H1 (cell line): ENCODE measurements around the gene TARS3. TPM values are rescaled to one million over a fixed set of nuclear protein-coding genes. Genes with fewer than 3 reads are reported as not detected.
"Not testable (repeated sequence)": the region's sequence is repeated elsewhere in the genome, so short reads cannot be mapped to it uniquely, and the experiment has no call there.

ENCODE experiments used
- CTCF ChIA-PET: fragments of 300-600 bp; sonication (Branson Sonifier 250); formaldehyde crosslinking; loops from one replicate; lab custom pipeline; 2021; ENCODE audit not compliant: partially characterized antibody; lab: Charles Lee
- POLR2A ChIA-PET: fragments of 300-600 bp; sonication (Branson Sonifier 250); formaldehyde crosslinking; loops from one replicate; lab custom pipeline; 2021; ENCODE audit warnings: inconsistent platforms; ENCODE audit not compliant: partially characterized antibody; lab: Charles Lee
- DNase-seq, 2 experiments: peaks; one replicate each; pipeline versions ENCODE4 v3.0.0 to v3.0.0-alpha.2; 2010 to 2022; ENCODE audit warnings: low spot score in 2 of 2, low read depth in 1 of 2, mixed read lengths in 1 of 2
- FAIRE-seq: peaks from 2 replicates; lab custom pipeline; 2011; peaks lifted over from hg19 to GRCh38; lab: Jason Lieb, UNC
- H2AFZ ChIP-seq: 2 replicates; pipeline ENCODE4 v1.8.1; 2012; ENCODE audit warnings: low read length, inconsistent platforms
- H2AK5ac ChIP-seq: 2 replicates; pipeline ENCODE4 v1.6.1; 2013; ENCODE audit warnings: low read depth, low read length
- H2BK120ac ChIP-seq: replicated peaks from 2 replicates; pipeline ENCODE3; 2013; ENCODE audit warnings: low read depth, low read length, inconsistent platforms
- H2BK12ac ChIP-seq: 2 replicates; pipeline ENCODE4 v1.6.1; 2013; ENCODE audit warnings: low read depth, low read length
- H2BK15ac ChIP-seq: 2 replicates; pipeline ENCODE4 v1.6.1; 2013; ENCODE audit warnings: low read length
- H2BK20ac ChIP-seq: 2 replicates; pipeline ENCODE4 v1.6.1; 2013; ENCODE audit warnings: low read length
- H2BK5ac ChIP-seq: 2 replicates; pipeline ENCODE4 v1.6.1; 2013; ENCODE audit warnings: low read depth, low read length
- H3K14ac ChIP-seq: 2 replicates; pipeline ENCODE4 v1.6.1; 2013; ENCODE audit warnings: inconsistent platforms; ENCODE audit not compliant: insufficient read length
- H3K18ac ChIP-seq: 2 replicates; pipeline ENCODE4 v1.6.1; 2013; ENCODE audit warnings: low read length; ENCODE audit errors: extremely low read depth
- H3K23ac ChIP-seq: 2 replicates; pipeline ENCODE4 v1.6.1; 2013; ENCODE audit warnings: inconsistent platforms; ENCODE audit not compliant: insufficient read length
- H3K23me2 ChIP-seq: 2 replicates; pipeline ENCODE4 v1.6.1; 2013; ENCODE audit warnings: low read depth, low read length
- H3K27ac ChIP-seq: 2 replicates; pipeline ENCODE4 v1.6.1; 2011; ENCODE audit warnings: low read depth, low read length, inconsistent platforms
- H3K27me3 ChIP-seq, 4 experiments: replicated peaks in 1 of 4; 1 replicate in 1 of 4; 2 replicates in 3 of 4; pipeline versions ENCODE4 v1.6.1 to v1.8.1; 2011 to 2013; ENCODE audit warnings: low read length in 3 of 4, mild to moderate bottlenecking in 3 of 4, inconsistent platforms in 2 of 4, mixed read lengths in 2 of 4, moderate library complexity in 1 of 4; ENCODE audit not compliant: control insufficient read depth in 3 of 4, insufficient read depth in 3 of 4; ENCODE audit errors: extremely low read depth in 1 of 4
- H3K36me3 ChIP-seq, 4 experiments: 2 replicates each; pipeline versions ENCODE4 v1.6.1 to v1.8.1; 2011 to 2013; ENCODE audit warnings: mild to moderate bottlenecking in 4 of 4, low read length in 3 of 4, moderate library complexity in 2 of 4, control low read depth in 1 of 4, inconsistent platforms in 1 of 4; ENCODE audit not compliant: insufficient read depth in 4 of 4, control insufficient read depth in 2 of 4
- H3K4ac ChIP-seq: replicated peaks from 2 replicates; pipeline ENCODE3; 2013; ENCODE audit warnings: low read length, low read depth, mixed read lengths, inconsistent platforms; ENCODE audit not compliant: insufficient read length
- H3K4me1 ChIP-seq, 4 experiments: replicated peaks in 1 of 4; 1 replicate in 1 of 4; 2 replicates in 3 of 4; pipeline versions ENCODE4 v1.6.1 to v1.8.1; 2011 to 2013; ENCODE audit warnings: low read length in 3 of 4, inconsistent platforms in 2 of 4, mixed read lengths in 1 of 4; ENCODE audit not compliant: insufficient read depth in 4 of 4, control insufficient read depth in 3 of 4
- H3K4me2 ChIP-seq, 2 experiments: 2 replicates each; pipeline versions ENCODE4 v1.6.1 to v1.8.1; 2011 to 2013; ENCODE audit warnings: low read depth in 2 of 2, low read length in 2 of 2, control low read depth in 1 of 2, inconsistent platforms in 1 of 2, mild to moderate bottlenecking in 1 of 2; ENCODE audit not compliant: insufficient read depth in 1 of 2
- H3K4me3 ChIP-seq, 4 experiments: fragments of 200-600, 300-600 bp in 1 of 4; sonication (generic), shearing (Covaris generic), sonication (Bioruptor Twin) in 1 of 4; 2 replicates each; pipeline versions ENCODE4 v1.5.1 to v1.8.1; 2011 to 2016; ENCODE audit warnings: low read length in 4 of 4, low read depth in 3 of 4, control low read depth in 2 of 4, inconsistent platforms in 2 of 4, mild to moderate bottlenecking in 2 of 4, mixed read lengths in 1 of 4, moderate library complexity in 1 of 4; ENCODE audit not compliant: insufficient read depth in 2 of 4; ENCODE audit errors: extremely low read depth in 1 of 4
- H3K56ac ChIP-seq: replicated peaks from 2 replicates; pipeline ENCODE3; 2013; ENCODE audit warnings: low read depth, mild to moderate bottlenecking, mixed read lengths, low read length, inconsistent platforms; ENCODE audit not compliant: insufficient read length
- H3K79me1 ChIP-seq: 2 replicates; pipeline ENCODE4 v1.6.1; 2013; ENCODE audit warnings: low read depth, low read length, control low read depth
- H3K79me2 ChIP-seq, 2 experiments: 2 replicates each; pipeline versions ENCODE4 v1.6.1 to v1.8.1; 2012 to 2013; ENCODE audit warnings: low read length in 2 of 2, mild to moderate bottlenecking in 2 of 2, inconsistent platforms in 1 of 2; ENCODE audit not compliant: insufficient read depth in 2 of 2, control insufficient read depth in 1 of 2
- H3K9ac ChIP-seq, 4 experiments: replicated peaks in 1 of 4; 1 replicate in 1 of 4; 2 replicates in 3 of 4; pipeline versions ENCODE4 v1.6.1 to v1.8.1; 2011 to 2013; ENCODE audit warnings: low read depth in 3 of 4, low read length in 3 of 4, control low read depth in 2 of 4, mild to moderate bottlenecking in 2 of 4, moderate library complexity in 2 of 4, inconsistent platforms in 1 of 4; ENCODE audit errors: extremely low read depth in 1 of 4
- H3K9me3 ChIP-seq, 2 experiments: 2 replicates each; pipeline versions ENCODE4 v1.6.1 to v1.8.1; 2012 to 2013; ENCODE audit warnings: mild to moderate bottlenecking in 2 of 2, moderate library complexity in 2 of 2, control low read depth in 1 of 2, inconsistent platforms in 1 of 2, low read depth in 1 of 2, low read length in 1 of 2, mixed read lengths in 1 of 2; ENCODE audit not compliant: insufficient read depth in 2 of 2
- H4K20me1 ChIP-seq, 2 experiments: replicated peaks in 1 of 2; 2 replicates each; pipeline versions ENCODE3 to v1.8.1; 2011 to 2013; ENCODE audit warnings: inconsistent platforms in 2 of 2, low read length in 2 of 2, mild to moderate bottlenecking in 1 of 2; ENCODE audit not compliant: insufficient read depth in 2 of 2, control insufficient read depth in 1 of 2
- H4K5ac ChIP-seq: 2 replicates; pipeline ENCODE4 v1.6.1; 2013; ENCODE audit warnings: low read length, low read depth, mixed read lengths, inconsistent platforms; ENCODE audit not compliant: insufficient read length
- H4K8ac ChIP-seq: 2 replicates; pipeline ENCODE4 v1.8.0; 2013; ENCODE audit warnings: mild to moderate bottlenecking, moderate library complexity, low read length, inconsistent platforms; ENCODE audit not compliant: insufficient read depth; ENCODE audit errors: extremely low read depth
- H4K91ac ChIP-seq: replicated peaks from 2 replicates; pipeline ENCODE3; 2013; ENCODE audit warnings: low read length, mixed read lengths, inconsistent platforms; ENCODE audit not compliant: insufficient read length
- WGBS, 2 experiments: shearing (Covaris generic) in 1 of 2; methylation state at CpG; one replicate each; pipeline versions ENCODE4 v1.1.6 to v1.1.7; 2013 to 2015; ENCODE audit warnings: low lambda C conversion rate in 2 of 2, mixed read lengths in 2 of 2, inconsistent platforms in 1 of 2, low coverage in 1 of 2, missing lambda C conversion rate in 1 of 2; ENCODE audit not compliant: insufficient replicate concordance in 2 of 2, insufficient coverage in 1 of 2, insufficient read length in 1 of 2; ENCODE audit errors: extremely low coverage in 1 of 2, missing lambda C conversion rate in 1 of 2; 5-methylcytosine and 5-hydroxymethylcytosine counted together
- polyA plus RNA-seq, 7 experiments: library from polyadenylated mRNA; depleted of rRNA in 3 of 7; stranded (reverse) in 5 of 7; unstranded in 2 of 7; fragments of >200 nt in 5 of 7; fragments of 200-250 nt in 2 of 7; gene quantifications; 1 replicate in 5 of 7; 2 replicates in 1 of 7; 4 replicates in 1 of 7; pipeline versions ENCODE4 v1.2.1 to v1.2.3, GENCODE V29; 2011 to 2013; ENCODE audit warnings: missing spikeins in 2 of 7, mixed read lengths in 2 of 7
- total RNA-seq: library from RNA; stranded (reverse); fragmentation: NEBNext Ultra II Directional; extraction: Animal tissue kit (Norgen Biotek cat#: 25700); gene quantifications from 2 replicates; pipeline ENCODE4 v1.2.1, GENCODE V29; 2021

The TARS3 gene
- total and polyA plus RNA-seq, 2 of the 8 experiments (the other 6 are each of a cell fraction or from before 2014, with no cell fraction given) = 2.1 to 13.9 TPM

GRCh38 chr15:101765340-101765671 lies 41.0 kb upstream of the TARS3 start:
- H3K27me3 ChIP-seq, H2AFZ ChIP-seq, H3K4me2 ChIP-seq, H3K23ac ChIP-seq, H2BK15ac ChIP-seq, DNase-seq, H4K20me1 ChIP-seq, H4K8ac ChIP-seq, H3K79me2 ChIP-seq, H2BK20ac ChIP-seq, H2BK5ac ChIP-seq, H3K23me2 ChIP-seq, H3K56ac ChIP-seq, H2AK5ac ChIP-seq, H4K5ac ChIP-seq, H3K18ac ChIP-seq, H2BK120ac ChIP-seq, H3K4ac ChIP-seq, POLR2A ChIA-PET, FAIRE-seq, H4K91ac ChIP-seq, H3K27ac ChIP-seq, H3K4me3 ChIP-seq, H3K79me1 ChIP-seq, H2BK12ac ChIP-seq, H3K36me3 ChIP-seq, H3K14ac ChIP-seq, CTCF ChIA-PET, H3K9ac ChIP-seq, H3K4me1 ChIP-seq: not testable (repeated sequence)
- peaks cover 3 to 28% of the 10 kb centered on the region in 2 experiments; a peak in 2 of 4 replicates for H3K9me3 ChIP-seq
- 98% methylated on average over 6 of the region's 7 CpGs; no CpG with 5 or more reads in 1 of the 2 experiments for WGBS, 2 experiments

- H3K23ac ChIP-seq, H2BK12ac ChIP-seq, H3K36me3 ChIP-seq, H3K23me2 ChIP-seq, H3K4me3 ChIP-seq, H3K4me1 ChIP-seq, POLR2A ChIA-PET, H2BK15ac ChIP-seq, CTCF ChIA-PET, H3K79me1 ChIP-seq, H3K14ac ChIP-seq, H2AFZ ChIP-seq, H4K20me1 ChIP-seq, H3K27ac ChIP-seq, H3K27me3 ChIP-seq, H4K5ac ChIP-seq, H2AK5ac ChIP-seq, H3K9ac ChIP-seq, H4K8ac ChIP-seq, H3K56ac ChIP-seq, H3K4me2 ChIP-seq, DNase-seq, H2BK120ac ChIP-seq, H3K79me2 ChIP-seq, H3K18ac ChIP-seq, H3K4ac ChIP-seq, H2BK20ac ChIP-seq, H4K91ac ChIP-seq, H2BK5ac ChIP-seq, FAIRE-seq: not testable (repeated sequence)
- H3K9me3 ChIP-seq = peaks cover 3 to 28% of the 10 kb centered on the region in 2 experiments; a peak in 2 of 4 replicates
- WGBS, 2 experiments = 90% methylated on average over 21 of the region's 23 CpGs; no CpG with 5 or more reads in 1 of the 2 experiments
Measured at GRCh38 chr15:101764669-101765339, 40.5 kb upstream of the TARS3 start.
